HUES64 (cell line): ENCODE results near the gene NUDT3.
"Not testable (repeated sequence)": the region's sequence is repeated elsewhere in the genome, so short reads cannot be mapped to it uniquely, and the experiment has no call there.

ENCODE experiments used
- H3K27ac ChIP-seq: 2 replicates; pipeline ENCODE4 v1.7.0; 2013; ENCODE audit warnings: low read depth, low read length, inconsistent platforms
- H3K27me3 ChIP-seq: 2 replicates; pipeline ENCODE4 v1.6.1; 2013; ENCODE audit warnings: mild to moderate bottlenecking, low read length; ENCODE audit not compliant: insufficient read depth
- H3K36me3 ChIP-seq: 2 replicates; pipeline ENCODE4 v1.6.1; 2013; ENCODE audit warnings: mild to moderate bottlenecking, low read length; ENCODE audit not compliant: insufficient read depth
- H3K4me1 ChIP-seq: 2 replicates; pipeline ENCODE4 v1.6.1; 2013; ENCODE audit warnings: mild to moderate bottlenecking, low read length, moderate library complexity; ENCODE audit not compliant: insufficient read depth
- H3K4me3 ChIP-seq: 2 replicates; pipeline ENCODE4 v1.5.1; 2013; ENCODE audit warnings: mild to moderate bottlenecking, low read length, moderate library complexity
- H3K9ac ChIP-seq: 2 replicates; pipeline ENCODE4 v1.6.1; 2013; ENCODE audit warnings: mild to moderate bottlenecking, low read depth, low read length
- H3K9me3 ChIP-seq: 2 replicates; pipeline ENCODE4 v1.6.1; 2013; ENCODE audit warnings: low read depth, low read length; ENCODE audit not compliant: insufficient read depth
- WGBS: fragments of 150-250, 120-280 bp; methylation state at CpG from one replicate; pipeline ENCODE4 v1.1.7; 2013; ENCODE audit warnings: missing lambda C conversion rate; 5-methylcytosine and 5-hydroxymethylcytosine counted together

The NUDT3 gene

DNA sequence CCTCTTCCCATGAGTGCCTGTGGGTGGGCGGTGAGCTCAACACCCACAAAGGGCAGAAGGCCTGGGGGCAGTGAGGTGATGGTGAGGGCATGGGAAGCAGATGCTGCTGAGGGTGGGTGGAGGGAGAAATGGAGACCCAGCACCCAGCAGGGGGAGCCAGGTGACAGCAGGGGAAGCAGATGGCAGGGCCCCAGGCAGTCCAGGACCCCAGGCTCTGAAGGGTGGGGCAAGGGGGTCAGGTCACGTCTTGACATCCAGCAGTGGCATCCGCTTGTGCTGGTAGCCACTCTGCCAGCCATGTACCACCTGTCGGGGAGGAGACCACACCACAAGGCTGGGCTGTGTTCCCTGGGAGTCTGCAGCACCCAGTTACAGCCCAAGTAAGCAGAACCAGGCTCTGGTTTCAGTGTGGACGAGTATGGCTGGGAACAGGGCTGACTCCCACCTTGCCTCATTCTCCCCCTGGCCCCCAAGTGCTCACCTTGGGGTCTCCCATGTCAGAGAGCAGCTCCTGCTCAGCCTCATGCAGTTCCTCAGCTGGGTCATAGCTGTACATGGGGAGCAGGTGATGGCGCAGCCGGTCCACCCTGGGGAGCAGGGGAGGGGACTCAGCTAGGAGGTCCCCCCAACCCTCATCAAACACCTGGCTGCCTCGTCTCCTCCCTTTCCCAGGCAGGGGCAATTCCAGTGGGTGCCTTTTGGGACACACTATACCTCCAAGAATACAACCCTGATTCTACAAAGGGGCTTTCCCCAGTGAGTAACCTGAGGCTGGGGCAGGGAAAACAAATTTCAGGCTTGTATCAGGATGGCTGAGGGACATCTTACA lies 145.7 kb downstream of the NUDT3 start:
- peak overlapping the region; percentile 37; the same call in 1 of the 2 replicates for H3K27ac ChIP-seq
- no peak overlapping the region for H3K4me3 ChIP-seq
- H3K27me3 ChIP-seq: no peaks in the 10 kb centered on the region
- WGBS: 48% methylated on average over 8 of the region's 8 CpGs
- no peak overlapping the region for H3K9ac ChIP-seq
- H3K4me1 ChIP-seq: peaks cover 12% of the 10 kb centered on the region; the same call in 1 of the 2 replicates
- no peaks in the 10 kb centered on the region for H3K9me3 ChIP-seq
- H3K36me3 ChIP-seq: peaks cover 34% of the 10 kb centered on the region

- no peak overlapping the region for H3K4me3 ChIP-seq
- 43% methylated on average over 2 of the region's 2 CpGs for WGBS
- H3K36me3 ChIP-seq: peaks cover 39% of the 10 kb centered on the region
- H3K9ac ChIP-seq: no peak overlapping the region
- no peaks in the 10 kb centered on the region for H3K9me3 ChIP-seq
- H3K4me1 ChIP-seq: peaks cover 17% of the 10 kb centered on the region; the same call in 1 of the 2 replicates
- H3K27ac ChIP-seq: peak overlapping the region; percentile 37; the same call in 1 of the 2 replicates
- no peaks in the 10 kb centered on the region for H3K27me3 ChIP-seq
Measured at GRCh38 chr6:34246249-34246562, 146.3 kb downstream of the NUDT3 start.

- H3K4me3 ChIP-seq, H3K9ac ChIP-seq, H3K9me3 ChIP-seq, H3K27me3 ChIP-seq: not testable (repeated sequence)
- Histone ChIP-seq H3K27ac (peak overlapping the region; percentile 37; the same call in 1 of the 2 replicates), H3K4me1 (peaks cover 21% of the 10 kb centered on the region; the same call in 1 of the 2 replicates), H3K36me3 (peaks cover 44% of the 10 kb centered on the region)
- 88% methylated on average over 4 of the region's 7 CpGs for WGBS
Measured at GRCh38 chr6:34245761-34246140, 146.7 kb downstream of the NUDT3 start.

- H3K27ac ChIP-seq, H3K27me3 ChIP-seq, H3K9me3 ChIP-seq, H3K4me3 ChIP-seq, H3K9ac ChIP-seq: not testable (repeated sequence)
- Histone ChIP-seq H3K4me1 (peaks cover 24% of the 10 kb centered on the region), H3K36me3 (peaks cover 49% of the 10 kb centered on the region)
- 87% methylated on average over 11 of the region's 13 CpGs for WGBS
Measured at GRCh38 chr6:34245032-34245760, 147.3 kb downstream of the NUDT3 start.

DNA sequence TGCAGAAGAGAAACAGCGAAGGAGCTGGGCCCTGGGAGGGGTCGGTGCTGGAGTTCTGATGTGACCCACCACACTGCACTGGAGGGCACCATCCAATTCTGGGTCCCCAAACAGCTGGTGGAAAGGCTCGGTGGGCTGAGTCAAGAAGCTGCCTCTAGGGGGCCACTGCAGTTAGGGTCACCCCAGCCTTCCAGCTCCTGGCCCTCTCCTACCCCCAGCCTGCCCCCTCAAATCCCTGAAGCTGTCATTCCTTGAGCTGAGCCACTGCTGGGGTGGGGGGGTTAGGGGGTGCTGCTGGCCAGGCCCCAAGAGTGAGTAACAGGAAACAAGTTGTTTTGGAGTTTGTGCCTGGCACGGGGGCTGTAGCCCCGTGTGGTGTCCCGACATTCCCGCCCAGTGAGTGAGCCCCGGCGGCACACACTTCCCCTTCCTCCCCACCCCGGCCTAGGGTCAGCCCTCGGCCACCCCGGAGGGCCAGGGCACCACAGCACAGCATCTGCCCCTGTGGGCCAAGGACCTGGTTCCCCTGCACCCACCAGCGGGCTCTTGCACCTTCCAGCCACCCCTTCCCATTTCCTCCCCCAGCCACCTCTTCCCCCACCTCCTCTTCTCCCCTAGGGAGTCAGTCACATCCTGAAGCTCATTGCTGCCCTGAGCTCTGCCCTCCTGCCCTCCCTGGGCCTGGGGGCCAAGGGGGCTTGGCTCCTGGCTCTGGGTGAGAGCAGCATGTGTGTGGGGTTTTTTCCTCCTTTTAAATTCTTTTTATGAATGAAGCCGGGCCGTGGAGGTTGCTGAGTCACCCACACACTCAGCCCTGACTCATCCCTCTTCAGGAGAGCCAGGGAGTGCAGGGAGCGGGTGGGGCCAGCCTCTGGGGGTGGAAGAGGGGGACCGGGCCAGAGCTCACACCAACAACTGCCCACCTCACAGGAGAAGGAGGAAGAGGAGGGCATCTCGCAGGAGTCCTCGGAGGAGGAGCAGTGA lies 148.3 kb downstream of the NUDT3 start:
- Histone ChIP-seq H3K36me3 (peaks cover 60% of the 10 kb centered on the region), H3K4me1 (peaks cover 32% of the 10 kb centered on the region), H3K27me3 (no peaks in the 10 kb centered on the region), H3K9ac (peak overlapping the region; percentile 42; the same call in 1 of the 2 replicates), H3K4me3 (no peak overlapping the region), H3K9me3 (no peaks in the 10 kb centered on the region), H3K27ac (peak overlapping the region; percentile 82)
- WGBS: 81% methylated on average over 14 of the region's 19 CpGs

DNA sequence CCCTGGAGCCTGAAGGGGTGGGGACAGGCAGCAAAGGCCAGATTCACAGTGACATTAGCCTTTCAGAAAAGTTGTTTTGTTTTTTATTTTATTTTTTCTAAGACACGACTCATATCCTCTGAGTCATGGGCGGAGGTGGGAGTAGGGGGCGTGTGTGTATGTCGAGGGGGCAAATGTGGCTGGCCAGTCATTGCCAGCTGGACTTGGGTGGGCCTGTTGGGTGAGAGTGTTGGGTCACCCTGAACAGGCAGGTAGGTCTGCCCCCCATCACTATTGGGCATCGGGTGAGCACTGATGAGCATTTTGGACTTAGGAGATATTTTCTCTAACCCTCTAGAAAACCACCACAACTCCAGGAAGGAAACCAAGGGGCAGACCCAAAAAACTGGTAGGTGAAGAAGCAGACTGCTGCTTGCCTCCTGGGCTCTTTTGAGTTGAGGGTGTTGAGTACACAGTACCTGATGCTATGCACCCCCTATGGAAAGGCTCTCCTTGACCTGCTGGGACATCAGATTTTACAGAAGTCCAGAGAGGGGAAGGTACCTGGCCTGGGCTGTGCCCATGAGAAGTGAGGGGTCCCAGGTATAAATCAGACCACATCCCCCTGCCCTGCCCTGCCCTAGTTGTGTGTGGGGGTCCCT lies 149.2 kb downstream of the NUDT3 start:
- H3K4me1 ChIP-seq: peaks cover 36% of the 10 kb centered on the region
- H3K27ac ChIP-seq: peak overlapping the region; percentile 34; the same call in 1 of the 2 replicates
- no peak overlapping the region for H3K9ac ChIP-seq
- no peak overlapping the region for H3K4me3 ChIP-seq
- no peaks in the 10 kb centered on the region for H3K27me3 ChIP-seq
- WGBS: 89% methylated on average over 5 of the region's 5 CpGs
- no peaks in the 10 kb centered on the region for H3K9me3 ChIP-seq
- peaks cover 69% of the 10 kb centered on the region for H3K36me3 ChIP-seq

DNA sequence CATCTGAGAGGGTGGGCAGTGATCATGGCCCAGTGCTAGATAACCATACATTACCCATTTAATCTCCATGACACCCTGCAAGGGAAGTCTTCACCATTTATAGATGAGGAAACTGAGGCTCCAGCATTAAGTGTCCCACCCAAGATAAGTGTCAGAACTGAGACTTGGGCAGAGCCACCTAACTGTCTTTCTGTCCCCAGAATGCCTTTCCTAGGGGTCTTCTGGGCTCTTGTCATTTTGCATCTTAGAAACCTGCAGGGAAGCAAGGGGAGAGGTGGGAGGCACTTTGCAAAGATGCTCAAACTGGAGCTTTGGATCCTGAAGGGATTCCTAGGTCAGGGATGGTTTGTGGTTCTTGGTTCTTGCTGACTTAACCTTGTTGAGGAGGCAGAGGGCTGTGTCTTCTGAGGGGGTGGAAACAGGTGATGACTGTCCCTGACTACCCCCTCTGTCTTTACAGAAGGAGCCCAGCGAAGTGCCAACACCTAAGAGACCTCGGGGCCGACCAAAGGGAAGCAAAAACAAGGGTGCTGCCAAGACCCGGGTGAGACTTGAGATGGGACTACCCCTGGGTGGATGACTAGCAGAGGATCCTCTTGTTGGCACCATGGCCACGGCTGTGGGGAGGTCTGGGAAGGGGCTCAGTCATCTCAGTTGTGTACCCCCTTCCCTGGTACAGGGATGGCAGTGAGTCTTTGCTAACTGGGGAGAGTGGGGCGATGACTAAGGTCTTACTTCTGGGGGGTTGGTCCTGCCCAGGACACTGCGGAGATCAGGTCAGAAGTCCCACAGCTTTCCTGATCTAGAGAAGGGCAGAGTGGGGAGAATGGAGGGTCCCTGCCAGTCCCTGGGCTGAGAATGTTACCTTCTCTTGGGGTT lies 150.0 kb downstream of the NUDT3 start:
- Histone ChIP-seq H3K27me3 (no peaks in the 10 kb centered on the region), H3K9me3 (no peaks in the 10 kb centered on the region), H3K4me3 (no peak overlapping the region), H3K36me3 (peaks cover 70% of the 10 kb centered on the region), H3K27ac (peak overlapping the region; percentile 34; the same call in 1 of the 2 replicates), H3K9ac (no peak overlapping the region), H3K4me1 (peaks cover 36% of the 10 kb centered on the region)
- 92% methylated on average over 7 of the region's 7 CpGs for WGBS

DNA sequence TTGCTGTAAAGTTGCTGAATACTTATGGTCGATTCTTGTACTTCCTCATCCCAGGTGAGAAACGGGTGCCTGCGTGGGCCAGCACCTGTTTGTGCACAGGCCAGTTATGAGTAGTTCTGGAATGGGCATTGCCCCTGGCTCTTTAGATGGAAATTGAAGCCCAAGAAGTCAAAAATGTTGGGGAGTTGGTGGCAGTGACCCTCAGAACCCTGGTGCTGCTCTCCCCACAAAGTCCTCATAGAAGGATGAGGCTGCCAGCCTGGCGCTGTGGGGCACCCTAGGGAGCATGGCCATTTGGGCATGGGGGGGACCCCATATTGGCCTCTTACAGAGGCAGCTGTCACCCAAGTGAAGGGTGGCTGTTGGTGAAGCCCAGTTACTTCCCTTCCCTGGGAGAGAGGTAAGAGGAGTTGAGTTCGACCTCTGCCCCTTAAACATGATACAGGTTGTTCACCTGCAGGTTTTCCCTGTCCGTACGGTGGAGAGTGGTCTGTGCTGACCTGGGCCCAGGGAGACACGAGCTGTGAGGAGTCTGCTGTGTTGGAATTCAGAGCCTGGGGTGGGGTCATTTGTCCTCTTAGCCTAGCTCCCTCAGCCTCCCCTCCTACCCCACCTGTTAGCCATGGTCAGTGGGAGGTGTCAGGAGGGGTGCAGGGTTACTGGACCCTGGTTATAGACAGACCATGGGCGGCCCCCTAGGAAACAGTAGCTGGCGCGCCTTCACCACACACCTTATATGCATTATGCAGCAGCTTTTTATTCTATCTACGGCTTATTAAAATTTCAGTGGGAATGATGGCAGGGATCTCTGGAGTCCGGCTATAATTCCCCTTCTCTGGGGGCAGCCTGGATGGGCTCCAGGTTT lies 150.9 kb downstream of the NUDT3 start:
- no peak overlapping the region for H3K4me3 ChIP-seq
- no peaks in the 10 kb centered on the region for H3K9me3 ChIP-seq
- no peaks in the 10 kb centered on the region for H3K27me3 ChIP-seq
- H3K36me3 ChIP-seq: peaks cover 70% of the 10 kb centered on the region
- peaks cover 36% of the 10 kb centered on the region for H3K4me1 ChIP-seq
- peak overlapping the region; percentile 46; the same call in 1 of the 2 replicates for H3K27ac ChIP-seq
- no peak overlapping the region for H3K9ac ChIP-seq
- WGBS: 94% methylated on average over 13 of the region's 13 CpGs
